Measurements from ENCODE around the gene COA1.

- TF ChIP-seq CTCF (conservative IDR thresholded peaks at IDR 0.05; ENCODE audit: low read length) (no peak), EZH2phosphoT487 (IDR thresholded peaks at IDR 0.05; ENCODE audit: borderline replicate concordance, low read depth, low read length) (no peak)
Observed at GRCh38 chr7:43764807-43765491, 35.6 kb upstream of the COA1 start.
